Gastroesophageal sphincter (tissue), 4 donors: ENCODE measurements around the gene PTPRC. TPM values are rescaled to one million over a fixed set of nuclear protein-coding genes. Genes with fewer than 3 reads are reported as not detected.

Experiments
- ATAC-seq: fragments of 150-250 bp; one replicate; pipeline ENCODE4 v1.9.1; 2016; ENCODE audit warnings: mild to moderate bottlenecking, moderate library complexity
- H3K27ac ChIP-seq, 4 donors: fragments of 200-600 bp; sonication (generic) in 3 of 4; 1 replicate in 3 of 4; 2 replicates in 1 of 4; pipeline ENCODE4 v1.5.1; 2016 to 2019
- H3K27me3 ChIP-seq: fragments of 200-600 bp; sonication (generic); one replicate; pipeline ENCODE4 v1.5.1; 2019
- H3K36me3 ChIP-seq, 2 donors: fragments of 200-600 bp; sonication (generic); one replicate each; pipeline ENCODE4 v1.5.1; 2019; ENCODE audit warnings: control low read depth in 1 of 2
- H3K4me1 ChIP-seq, 3 donors: fragments of 200-600 bp; sonication (generic); 1 replicate in 2 of 3; 2 replicates in 1 of 3; pipeline ENCODE4 v1.5.1; 2016 to 2019; ENCODE audit warnings: control low read depth in 2 of 3
- H3K4me3 ChIP-seq, 2 donors: fragments of 200-600 bp; sonication (generic); one replicate each; pipeline ENCODE4 v1.5.1; 2019; ENCODE audit warnings: mild to moderate bottlenecking in 1 of 2, moderate library complexity in 1 of 2
- H3K9me3 ChIP-seq, 3 donors: fragments of 200-600 bp; sonication (generic); one replicate each; pipeline ENCODE4 v1.5.1; 2017 to 2019; ENCODE audit warnings: control low read depth in 2 of 3
- EP300 ChIP-seq: sonication (generic); formaldehyde crosslinking; IDR thresholded peaks from one replicate; pipeline ENCODE4 v1.6.1; 2017; ENCODE audit warnings: antibody characterized with exemption, mild to moderate bottlenecking
- POLR2A ChIP-seq, 2 donors: fragments of 450-650 bp; IDR thresholded peaks; one replicate each; pipeline ENCODE4 v1.6.1; 2017; ENCODE audit warnings: antibody characterized with exemption in 2 of 2, mild to moderate bottlenecking in 2 of 2, moderate library complexity in 1 of 2
- POLR2AphosphoS5 ChIP-seq: sonication (generic); formaldehyde crosslinking; IDR thresholded peaks from one replicate; pipeline ENCODE4 v1.6.1; 2017; ENCODE audit warnings: antibody characterized with exemption
- WGBS, 2 donors: methylation state at CpG; one replicate each; pipeline ENCODE4 v1.1.5; 2018; ENCODE audit warnings: low coverage in 1 of 2; 5-methylcytosine and 5-hydroxymethylcytosine counted together
- total RNA-seq, 4 donors: library from RNA; depleted of rRNA; stranded (reverse); fragments of >200 nt; gene quantifications; one replicate each; pipeline ENCODE4 v1.1.0, GENCODE V29; 2016
- TF ChIP-seq, protein P1 (sequence below), 4 experiments: fragments of 200-600 bp in 2 of 4; fragments of 450-650 bp in 2 of 4; sonication (generic) in 1 of 4; IDR thresholded peaks; one replicate each; pipeline ENCODE4 v1.5.1; 2017 to 2019; ENCODE audit warnings: antibody characterized with exemption in 4 of 4, mild to moderate bottlenecking in 2 of 4, moderate library complexity in 2 of 4

PTPRC gene
- total RNA-seq, 4 donors from 2014 or later: 5.0 to 31.9 (median 12.9) TPM

DNA sequence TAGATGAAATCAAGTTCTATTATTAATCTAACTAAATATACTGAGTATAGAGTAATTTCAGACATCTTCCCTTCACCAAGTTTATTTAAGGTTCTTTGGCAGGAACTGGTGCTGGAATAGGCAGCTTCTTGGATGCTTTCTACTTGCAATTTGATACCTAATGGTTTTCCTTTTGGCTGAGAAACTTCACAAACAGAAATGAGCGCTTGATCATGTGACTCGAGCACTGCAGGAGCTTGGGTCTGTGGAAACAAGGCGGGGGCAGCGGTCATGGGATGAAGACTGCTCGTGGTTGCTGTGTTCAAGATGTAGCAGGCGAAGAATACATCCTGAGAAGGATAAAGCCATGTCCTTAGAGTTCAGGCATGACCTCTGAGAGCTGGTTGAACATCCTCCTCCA is 136.8 kb downstream of the PTPRC start:
- H3K36me3 ChIP-seq: no peaks in the 10 kb centered on the region
- H3K27ac ChIP-seq: peak overlapping the region in 1 of 4 donors; percentile 49
- no peaks in the 10 kb centered on the region for H3K27me3 ChIP-seq
- ATAC-seq: no peak
- H3K4me3 ChIP-seq: no peak overlapping the region
- no peak for TF ChIP-seq POLR2A (IDR thresholded peaks at IDR 0.05)
- TF ChIP-seq, protein P1, sequence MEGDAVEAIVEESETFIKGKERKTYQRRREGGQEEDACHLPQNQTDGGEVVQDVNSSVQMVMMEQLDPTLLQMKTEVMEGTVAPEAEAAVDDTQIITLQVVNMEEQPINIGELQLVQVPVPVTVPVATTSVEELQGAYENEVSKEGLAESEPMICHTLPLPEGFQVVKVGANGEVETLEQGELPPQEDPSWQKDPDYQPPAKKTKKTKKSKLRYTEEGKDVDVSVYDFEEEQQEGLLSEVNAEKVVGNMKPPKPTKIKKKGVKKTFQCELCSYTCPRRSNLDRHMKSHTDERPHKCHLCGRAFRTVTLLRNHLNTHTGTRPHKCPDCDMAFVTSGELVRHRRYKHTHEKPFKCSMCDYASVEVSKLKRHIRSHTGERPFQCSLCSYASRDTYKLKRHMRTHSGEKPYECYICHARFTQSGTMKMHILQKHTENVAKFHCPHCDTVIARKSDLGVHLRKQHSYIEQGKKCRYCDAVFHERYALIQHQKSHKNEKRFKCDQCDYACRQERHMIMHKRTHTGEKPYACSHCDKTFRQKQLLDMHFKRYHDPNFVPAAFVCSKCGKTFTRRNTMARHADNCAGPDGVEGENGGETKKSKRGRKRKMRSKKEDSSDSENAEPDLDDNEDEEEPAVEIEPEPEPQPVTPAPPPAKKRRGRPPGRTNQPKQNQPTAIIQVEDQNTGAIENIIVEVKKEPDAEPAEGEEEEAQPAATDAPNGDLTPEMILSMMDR (IDR thresholded peaks at IDR 0.05): no peak
- TF ChIP-seq POLR2AphosphoS5: no peak
- TF ChIP-seq EP300: no peak
- 74 to 95% methylated on average over 4 to 6 of the region's 6 CpGs for WGBS, 2 donors
- no peaks in the 10 kb centered on the region for H3K4me1 ChIP-seq
- no peaks in the 10 kb centered on the region for H3K9me3 ChIP-seq

DNA sequence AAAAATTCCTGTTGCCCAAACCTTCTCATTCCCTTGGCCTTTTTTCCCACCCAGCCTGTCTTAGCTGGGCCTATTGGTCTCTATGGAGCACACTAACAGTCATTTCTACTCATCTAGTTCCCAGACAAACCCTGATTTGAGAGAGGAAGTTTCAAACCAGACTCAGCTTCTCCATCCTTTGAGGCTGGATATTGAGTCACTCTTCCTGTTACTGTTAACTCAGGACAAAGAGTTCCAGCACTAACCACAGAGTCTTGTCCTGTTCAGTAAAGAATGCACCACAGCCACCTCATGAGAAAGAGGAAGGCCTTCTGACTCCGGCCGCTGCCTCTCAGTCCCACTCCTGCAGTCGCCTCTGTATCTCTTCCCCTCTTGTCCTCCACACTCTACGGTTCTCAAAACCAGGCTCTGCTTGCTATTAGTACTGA is 137.8 kb downstream of the PTPRC start:
- H3K9me3 ChIP-seq: no peaks in the 10 kb centered on the region
- TF ChIP-seq POLR2AphosphoS5: no peak
- no peak for TF ChIP-seq POLR2A (IDR thresholded peaks at IDR 0.05)
- TF ChIP-seq, protein P1 (IDR thresholded peaks at IDR 0.05): no peak
- no peak for TF ChIP-seq EP300
- WGBS, 2 donors: 86 to 96% methylated on average over 4 of the region's 4 CpGs
- H3K4me3 ChIP-seq: no peak overlapping the region
- peak overlapping the region in 3 of 4 donors; percentile 15 to 53 (median 48) for H3K27ac ChIP-seq
- no peaks in the 10 kb centered on the region for H3K36me3 ChIP-seq
- ATAC-seq: peak; percentile 80
- no peaks in the 10 kb centered on the region for H3K27me3 ChIP-seq
- H3K4me1 ChIP-seq: no peaks in the 10 kb centered on the region

DNA sequence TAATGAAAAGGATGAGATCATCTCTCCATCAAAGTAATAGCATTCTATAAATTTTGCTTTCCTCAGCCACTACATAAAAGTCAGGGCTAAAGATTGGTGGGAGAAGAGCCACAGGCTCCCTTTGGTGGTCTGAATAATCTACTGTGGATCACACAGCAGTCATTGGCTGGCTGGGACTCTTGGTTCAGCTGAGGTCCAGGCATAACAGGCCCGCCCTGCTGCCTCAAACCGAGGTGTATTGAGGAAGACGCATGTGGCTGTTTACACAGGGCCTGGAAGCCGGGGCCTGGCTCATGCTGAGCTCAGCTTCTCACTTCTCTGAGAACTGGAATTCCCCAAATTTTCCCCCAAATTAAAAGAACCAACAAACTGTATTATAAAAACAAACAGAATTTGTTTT is 139.2 kb downstream of the PTPRC start:
- H3K27ac ChIP-seq: no peak overlapping the region
- TF ChIP-seq, protein P1 (IDR thresholded peaks at IDR 0.05): no peak
- TF ChIP-seq EP300 (no peak), POLR2A (IDR thresholded peaks at IDR 0.05) (no peak), POLR2AphosphoS5 (no peak)
- H3K9me3 ChIP-seq: no peaks in the 10 kb centered on the region
- ATAC-seq: no peak
- no peaks in the 10 kb centered on the region for H3K36me3 ChIP-seq
- H3K4me3 ChIP-seq: no peak overlapping the region
- no peaks in the 10 kb centered on the region for H3K4me1 ChIP-seq
- WGBS, 2 donors: 60 to 72% methylated on average over 2 to 4 of the region's 4 CpGs
- H3K27me3 ChIP-seq: no peaks in the 10 kb centered on the region

DNA sequence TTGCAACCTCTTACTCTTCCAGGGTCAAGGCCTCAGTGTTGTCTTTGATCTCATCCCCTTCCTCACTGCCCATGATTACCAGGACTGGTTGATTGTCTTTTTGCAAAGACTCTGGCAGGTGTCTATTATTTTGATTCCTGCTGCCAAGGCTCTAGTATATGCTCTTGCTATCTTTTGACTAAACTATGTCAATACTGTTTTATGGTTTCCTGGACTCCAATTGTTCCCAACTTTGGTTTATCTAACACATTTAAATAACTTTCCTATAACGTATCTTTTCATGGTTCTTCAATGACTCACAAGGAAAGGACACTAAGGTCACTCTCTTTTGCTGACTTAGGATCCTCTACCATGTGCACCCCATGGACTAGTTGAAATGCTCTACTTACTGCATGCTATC is 141.5 kb downstream of the PTPRC start:
- Histone ChIP-seq H3K4me3 (no peak overlapping the region), H3K27me3 (no peaks in the 10 kb centered on the region), H3K36me3 (no peaks in the 10 kb centered on the region), H3K9me3 (no peaks in the 10 kb centered on the region), H3K4me1 (no peaks in the 10 kb centered on the region), H3K27ac (no peak overlapping the region)
- 63 to 65% methylated on average over 1 of the region's 1 CpG for WGBS, 2 donors
- ATAC-seq: no peak
- no peak for TF ChIP-seq POLR2AphosphoS5
- TF ChIP-seq, protein P1 (IDR thresholded peaks at IDR 0.05): no peak
- TF ChIP-seq EP300: no peak
- TF ChIP-seq POLR2A (IDR thresholded peaks at IDR 0.05): no peak

DNA sequence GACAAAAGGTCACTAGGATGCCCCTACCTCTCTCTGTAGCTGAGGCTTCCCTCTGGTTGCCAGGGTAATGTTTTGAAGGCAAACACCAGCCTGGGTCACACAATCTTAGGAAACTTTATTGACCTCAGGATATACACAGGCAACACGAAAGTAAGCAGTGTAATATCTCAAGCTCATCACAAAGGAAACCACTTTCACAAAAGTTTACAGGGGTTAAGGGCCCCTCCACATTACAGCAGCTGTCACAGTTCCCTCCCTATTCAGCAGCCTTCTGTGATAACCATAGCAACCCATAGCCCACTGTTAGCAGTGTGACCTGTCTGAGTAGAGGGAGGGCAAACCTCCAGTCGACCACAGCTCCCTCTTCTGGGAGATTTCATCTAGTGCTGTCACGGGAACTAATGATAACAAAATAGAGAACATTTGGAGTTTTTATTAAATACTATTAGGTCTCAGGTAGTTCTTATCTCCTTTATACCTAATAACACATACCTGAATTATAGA is 149.8 kb downstream of the PTPRC start:
- 46 to 48% methylated on average over 2 to 3 of the region's 3 CpGs for WGBS, 2 donors
- TF ChIP-seq, protein P1 (IDR thresholded peaks at IDR 0.05): no peak
- TF ChIP-seq EP300: no peak
- no peak for TF ChIP-seq POLR2A (IDR thresholded peaks at IDR 0.05)
- no peak for TF ChIP-seq POLR2AphosphoS5
- Histone ChIP-seq H3K4me1 (no peaks in the 10 kb centered on the region), H3K27ac (no peak overlapping the region), H3K36me3 (no peaks in the 10 kb centered on the region), H3K27me3 (no peaks in the 10 kb centered on the region), H3K9me3 (no peaks in the 10 kb centered on the region), H3K4me3 (no peak overlapping the region)
- no peak for ATAC-seq
